ENCODE results near the gene SCFD1. TPM values are rescaled to one million over a fixed set of nuclear protein-coding genes. Genes with fewer than 3 reads are reported as not detected.

Gene SCFD1
- total and polyA plus RNA-seq, 8 donors = 47.0 to 71.5 (median 55.4) TPM

GRCh38 chr14:30580616-30581282 is 41.4 kb upstream of the SCFD1 start:
- DNase-seq = no peak
- Histone ChIP-seq H3K4me3 (no peak overlapping the region), H3K27ac (no peak overlapping the region), H3K9me3 (no peaks in the 10 kb centered on the region), H3K36me3 (no peaks in the 10 kb centered on the region), H3K4me1 (no peaks in the 10 kb centered on the region), H3K27me3 (no peaks in the 10 kb centered on the region)
- WGBS, 2 donors = 91 to 94% methylated on average over 2 of the region's 2 CpGs
- FAIRE-seq = no peak
- TF ChIP-seq, protein P1, sequence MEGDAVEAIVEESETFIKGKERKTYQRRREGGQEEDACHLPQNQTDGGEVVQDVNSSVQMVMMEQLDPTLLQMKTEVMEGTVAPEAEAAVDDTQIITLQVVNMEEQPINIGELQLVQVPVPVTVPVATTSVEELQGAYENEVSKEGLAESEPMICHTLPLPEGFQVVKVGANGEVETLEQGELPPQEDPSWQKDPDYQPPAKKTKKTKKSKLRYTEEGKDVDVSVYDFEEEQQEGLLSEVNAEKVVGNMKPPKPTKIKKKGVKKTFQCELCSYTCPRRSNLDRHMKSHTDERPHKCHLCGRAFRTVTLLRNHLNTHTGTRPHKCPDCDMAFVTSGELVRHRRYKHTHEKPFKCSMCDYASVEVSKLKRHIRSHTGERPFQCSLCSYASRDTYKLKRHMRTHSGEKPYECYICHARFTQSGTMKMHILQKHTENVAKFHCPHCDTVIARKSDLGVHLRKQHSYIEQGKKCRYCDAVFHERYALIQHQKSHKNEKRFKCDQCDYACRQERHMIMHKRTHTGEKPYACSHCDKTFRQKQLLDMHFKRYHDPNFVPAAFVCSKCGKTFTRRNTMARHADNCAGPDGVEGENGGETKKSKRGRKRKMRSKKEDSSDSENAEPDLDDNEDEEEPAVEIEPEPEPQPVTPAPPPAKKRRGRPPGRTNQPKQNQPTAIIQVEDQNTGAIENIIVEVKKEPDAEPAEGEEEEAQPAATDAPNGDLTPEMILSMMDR (IDR thresholded peaks at IDR 0.05) = no peak
- no peak for ATAC-seq
- intact Hi-C loops (cut with DNase I) = no loop called here

- no peaks in the 10 kb centered on the region for H3K36me3 ChIP-seq
- intact Hi-C loops (cut with DNase I) = no loop called here
- WGBS, 2 donors = 76 to 79% methylated on average over 7 of the region's 7 CpGs
- ATAC-seq (no peak), DNase-seq (no peak), FAIRE-seq (no peak)
- H3K27me3 ChIP-seq = no peaks in the 10 kb centered on the region
- TF ChIP-seq, protein P1 (IDR thresholded peaks at IDR 0.05) = no peak
- H3K27ac ChIP-seq = no peak overlapping the region
- no peaks in the 10 kb centered on the region for H3K9me3 ChIP-seq
- no peaks in the 10 kb centered on the region for H3K4me1 ChIP-seq
- H3K4me3 ChIP-seq = no peak overlapping the region
Observed at GRCh38 chr14:30581283-30581625, 40.9 kb upstream of the SCFD1 start.

GRCh38 chr14:30582376-30582775 is 39.7 kb upstream of the SCFD1 start:
- intact Hi-C loops (cut with DNase I) = no loop called here
- FAIRE-seq (no peak), ATAC-seq (no peak), DNase-seq (no peak)
- TF ChIP-seq, protein P1 (IDR thresholded peaks at IDR 0.05) = no peak
- no peaks in the 10 kb centered on the region for H3K27me3 ChIP-seq
- no peaks in the 10 kb centered on the region for H3K36me3 ChIP-seq
- 97% methylated on average over 1 of the region's 1 CpG for WGBS, 2 donors
- H3K4me3 ChIP-seq = no peak overlapping the region
- no peak overlapping the region for H3K27ac ChIP-seq
- H3K4me1 ChIP-seq = no peaks in the 10 kb centered on the region
- no peaks in the 10 kb centered on the region for H3K9me3 ChIP-seq

- no peak for DNase-seq
- TF ChIP-seq, protein P1 (IDR thresholded peaks at IDR 0.05) = no peak
- FAIRE-seq = no peak
Observed at GRCh38 chr14:30584058-30584630, 38.0 kb upstream of the SCFD1 start.

GRCh38 chr14:30585204-30585603 is 36.9 kb upstream of the SCFD1 start:
- Histone ChIP-seq H3K9me3 (no peaks in the 10 kb centered on the region), H3K36me3 (no peaks in the 10 kb centered on the region), H3K27me3 (no peaks in the 10 kb centered on the region), H3K4me3 (no peak overlapping the region), H3K4me1 (no peaks in the 10 kb centered on the region), H3K27ac (no peak overlapping the region)
- FAIRE-seq = no peak
- no peak for ATAC-seq
- intact Hi-C loops (cut with DNase I) = no loop called here
- no peak for DNase-seq
- TF ChIP-seq, protein P1 (IDR thresholded peaks at IDR 0.05) = no peak

More at GRCh38 chr14:30584058-30584630, 38.0 kb upstream of the SCFD1 start:
- Histone ChIP-seq H3K27ac (no peak overlapping the region), H3K4me3 (no peak overlapping the region), H3K9me3 (no peaks in the 10 kb centered on the region), H3K4me1 (no peaks in the 10 kb centered on the region), H3K27me3 (no peaks in the 10 kb centered on the region), H3K36me3 (no peaks in the 10 kb centered on the region)
- ATAC-seq = no peak
- intact Hi-C loops (cut with DNase I) = no loop called here
